G401 (cell line): ENCODE measurements around the gene TENM3. TPM values are rescaled to one million over a fixed set of nuclear protein-coding genes. Genes with fewer than 3 reads are reported as not detected.

Experiments used
- DNase-seq: peaks from one replicate; pipeline ENCODE4 v3.0.0-alpha.2; 2015; ENCODE audit warnings: low spot score
- in situ Hi-C: cut with HindIII; loops from 2 replicates; pipeline ENCODE4 v1.10.0; 2016; ENCODE audit warnings: low sequenced_read_pairs, mixed read lengths
- total RNA-seq: library from RNA; depleted of rRNA; stranded (reverse); fragments of >200 nt; shearing (Covaris generic); gene quantifications from 2 replicates; pipeline ENCODE4 v1.2.3, GENCODE V29; 2014

Gene TENM3
- total RNA-seq, 1 experiment from 2014 or later, result 0.03 TPM

DNA sequence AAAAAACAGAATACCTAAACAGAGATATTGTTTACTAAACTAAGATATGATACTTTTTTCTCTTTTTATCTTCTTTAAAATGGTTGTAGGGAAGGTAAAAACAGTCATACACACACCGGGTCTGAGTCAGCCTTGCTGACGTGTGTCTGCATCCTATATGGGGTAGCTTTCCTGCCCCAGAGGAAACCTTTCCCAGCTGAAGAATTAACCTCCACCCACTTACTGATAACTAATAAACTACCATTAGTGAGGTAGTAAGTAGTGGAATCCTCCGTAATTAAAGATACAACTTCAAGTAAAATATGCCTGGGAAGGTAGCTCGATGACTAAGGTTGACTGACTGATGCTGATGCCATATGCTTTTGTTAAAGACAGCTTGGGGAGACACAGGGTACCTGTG is 361.8 kb downstream of the TENM3 start:
- no peak for DNase-seq

DNA sequence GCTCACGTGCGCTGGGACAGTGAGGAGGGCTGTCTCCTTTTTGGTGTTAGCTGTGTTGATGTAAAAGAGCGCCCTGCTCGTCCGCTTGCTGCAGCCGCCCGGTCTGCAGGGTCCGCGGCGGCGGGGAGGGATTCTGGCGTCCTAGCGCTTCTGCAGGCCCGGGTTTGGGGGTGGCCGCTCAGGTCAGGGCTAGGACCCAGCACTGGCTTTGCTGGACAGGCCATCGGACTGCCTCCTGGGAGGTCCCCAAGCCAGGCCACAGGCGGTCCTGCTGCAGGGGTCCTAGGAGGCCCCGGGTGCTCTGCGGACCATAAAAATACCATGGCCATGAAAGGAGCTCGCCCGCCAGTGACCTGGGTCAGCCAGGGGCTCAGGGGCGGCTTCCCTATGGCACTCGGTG is 365.3 kb downstream of the TENM3 start:
- in situ Hi-C loops, result no loop called here
- DNase-seq, result no peak

More for the DNA sequence above, 361.8 kb downstream of the TENM3 start:
- in situ Hi-C loops, result no loop called here

DNA sequence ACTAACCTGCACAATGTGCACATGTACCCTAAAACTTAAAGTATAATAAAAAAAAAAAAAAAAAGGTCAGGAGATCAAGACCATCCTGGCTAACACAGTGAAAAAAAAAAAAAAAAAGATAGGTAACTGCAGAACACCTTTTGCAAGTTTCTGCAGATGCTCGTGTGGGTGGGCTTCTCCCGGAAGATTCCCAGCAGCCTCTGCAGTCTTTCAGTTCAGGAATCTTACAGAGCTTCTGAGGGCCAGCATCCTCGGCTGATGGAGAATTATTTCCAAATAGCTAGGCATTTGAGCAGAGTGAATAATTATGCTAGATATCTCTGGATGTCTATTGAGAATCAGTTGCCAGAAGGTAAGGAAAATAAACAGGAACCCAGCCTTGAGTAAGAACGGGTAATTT is 373.3 kb downstream of the TENM3 start:
- DNase-seq, result no peak
- in situ Hi-C loops, result no loop called here

DNA sequence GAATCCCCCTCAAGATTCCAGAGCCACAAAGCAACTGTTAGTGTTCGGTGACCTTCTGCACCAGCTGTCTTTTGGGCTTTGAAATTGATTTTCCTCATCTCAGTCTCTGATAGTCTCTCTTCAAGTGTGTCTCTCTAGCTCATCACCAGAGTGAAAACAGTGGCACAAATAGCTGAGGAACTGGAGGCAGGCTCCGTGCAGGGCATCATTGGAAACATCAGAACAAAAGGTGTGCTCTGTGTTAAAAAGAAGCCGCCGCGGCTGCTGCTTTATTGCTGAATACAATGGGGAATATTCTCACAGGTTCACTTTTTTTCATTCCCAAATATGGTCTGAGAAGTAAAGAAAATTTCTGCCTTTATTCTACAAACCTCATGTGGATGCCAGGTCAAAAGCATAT is 376.5 kb downstream of the TENM3 start:
- DNase-seq, result no peak
- in situ Hi-C loops, result no loop called here

DNA sequence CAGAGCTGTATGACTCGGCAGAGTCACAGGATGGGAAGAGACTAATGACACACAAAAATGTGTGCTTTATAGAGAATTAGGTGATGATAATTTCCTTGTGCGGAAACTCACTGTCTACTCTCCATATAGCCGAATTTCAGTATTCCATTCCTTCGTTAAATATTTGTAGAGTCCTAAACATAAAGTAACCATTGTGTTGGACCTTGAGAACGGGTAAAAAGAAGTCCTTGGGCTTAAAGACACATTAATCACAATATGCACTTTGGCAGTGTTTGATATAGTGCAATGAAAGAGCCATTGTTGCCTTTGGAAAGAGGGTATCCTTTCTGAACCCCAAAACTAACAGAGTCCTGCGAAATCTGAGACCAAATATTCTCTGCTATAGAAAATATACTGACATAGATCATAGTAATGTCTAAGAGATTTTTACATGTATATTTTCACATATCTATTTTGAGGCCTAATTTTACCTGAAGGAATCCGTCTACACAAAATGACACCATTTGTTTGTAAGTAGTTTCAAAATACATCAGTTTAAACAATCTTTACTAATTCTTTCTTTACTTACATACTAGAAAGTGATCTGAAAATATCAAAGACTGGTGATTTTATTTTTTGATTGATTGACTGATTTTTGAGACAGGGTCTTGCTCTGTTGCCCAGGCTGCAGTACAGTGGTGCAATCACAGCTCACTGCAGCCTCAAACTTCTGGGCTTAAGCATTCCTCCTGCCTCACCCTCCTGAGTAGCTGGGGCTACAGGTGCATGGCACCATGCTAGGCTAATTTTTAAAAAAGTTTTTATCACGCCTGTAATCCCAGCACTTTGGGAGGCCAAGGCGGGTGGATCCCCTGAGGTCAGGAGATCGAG is 377.1 kb downstream of the TENM3 start:
- in situ Hi-C loops, result no loop called here
- DNase-seq, result no peak

DNA sequence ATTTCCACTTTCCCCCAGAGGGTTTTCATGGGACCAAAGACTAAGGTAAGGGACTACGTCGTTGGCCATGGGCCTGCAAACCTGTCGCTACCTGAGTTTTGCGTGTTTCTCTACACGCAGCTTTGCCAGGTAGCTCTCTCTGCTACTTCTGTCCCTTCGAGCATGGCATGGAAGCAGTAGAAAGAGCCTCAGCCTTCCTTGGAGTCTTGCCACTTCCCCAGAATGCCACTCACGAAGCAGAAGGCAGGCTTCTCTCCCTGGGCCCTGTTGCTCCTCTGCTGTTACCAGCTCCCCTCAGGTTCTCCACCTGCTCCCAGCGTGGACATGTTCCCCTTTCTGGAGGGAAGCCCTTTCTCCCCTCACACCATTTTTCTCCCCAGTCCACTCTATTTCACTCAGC is 381.1 kb downstream of the TENM3 start:
- DNase-seq, result no peak
- in situ Hi-C loops, result no loop called here

DNA sequence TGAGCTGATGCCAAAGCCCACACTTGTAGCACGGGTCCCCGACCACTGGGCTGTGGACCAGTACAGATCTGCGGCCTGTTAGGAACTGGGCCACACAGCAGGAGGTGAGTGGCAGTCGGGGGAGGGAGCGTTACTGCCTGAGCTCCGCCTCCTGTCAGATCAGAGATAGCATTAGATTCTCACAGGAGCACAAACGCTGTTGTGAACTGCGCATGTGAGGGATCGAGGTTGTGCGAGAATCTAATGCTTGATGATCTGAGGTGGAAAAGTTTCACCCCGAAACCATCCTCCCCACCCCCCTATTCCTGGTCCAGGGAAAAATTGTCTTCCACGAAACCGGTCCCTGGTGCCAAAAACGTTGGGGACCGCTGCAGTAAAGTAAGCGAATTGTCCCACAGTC is 382.0 kb downstream of the TENM3 start:
- in situ Hi-C loops, result no loop called here
- DNase-seq, result no peak

DNA sequence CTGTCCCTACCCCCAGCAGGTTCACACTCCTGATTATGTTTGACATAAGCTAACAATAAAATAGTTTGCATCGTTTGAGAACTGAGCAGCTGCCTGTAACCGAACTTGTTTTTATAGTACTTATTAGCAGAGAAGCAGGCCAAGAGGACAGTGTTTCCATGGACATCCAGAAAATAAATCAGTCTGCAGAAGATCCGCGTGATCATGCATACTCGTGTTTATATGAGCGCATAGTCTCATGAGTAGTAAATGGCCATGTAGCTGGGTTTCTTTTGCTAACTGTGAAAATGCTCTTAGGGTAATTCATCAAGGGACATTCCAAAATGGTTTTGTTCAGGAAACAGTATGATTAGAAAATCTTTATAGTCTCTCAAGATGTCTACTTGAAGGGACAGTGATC is 384.8 kb downstream of the TENM3 start:
- in situ Hi-C loops, result no loop called here
- no peak for DNase-seq

DNA sequence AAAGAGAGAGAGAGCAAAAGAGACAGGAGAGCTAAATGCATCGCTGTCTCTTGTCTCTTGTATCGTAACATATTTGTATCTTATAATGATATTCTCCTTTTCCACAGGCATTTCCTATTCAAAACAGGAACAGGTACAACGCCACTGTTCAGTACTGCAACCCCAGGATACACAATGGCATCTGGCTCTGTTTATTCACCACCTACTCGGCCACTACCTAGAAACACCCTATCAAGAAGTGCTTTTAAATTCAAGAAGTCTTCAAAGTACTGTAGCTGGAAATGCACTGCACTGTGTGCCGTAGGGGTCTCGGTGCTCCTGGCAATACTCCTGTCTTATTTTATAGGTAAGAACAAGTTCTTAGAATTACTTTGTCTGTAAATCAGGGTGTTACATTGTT is 385.3 kb downstream of the TENM3 start:
- in situ Hi-C loops, result no loop called here
- no peak for DNase-seq

DNA sequence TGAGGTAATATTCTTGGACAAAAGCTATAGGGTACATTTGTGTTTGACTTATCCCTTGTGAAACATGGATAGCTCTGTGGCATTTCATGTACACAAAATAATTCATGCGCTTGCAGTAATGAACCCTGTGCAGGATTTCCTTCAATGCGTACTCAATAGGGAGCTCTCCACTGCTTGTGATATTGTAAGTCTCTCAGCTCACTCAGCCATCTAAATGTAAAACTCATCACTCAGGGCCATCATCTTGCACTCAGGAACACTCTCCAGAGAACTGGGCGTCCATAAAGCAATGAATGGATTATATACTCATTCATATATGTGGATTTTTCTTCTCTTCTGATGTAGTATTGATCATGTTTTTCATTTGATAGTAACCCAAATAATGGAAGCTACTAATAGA is 385.9 kb downstream of the TENM3 start:
- in situ Hi-C loops, result no loop called here
- DNase-seq, result no peak

DNA sequence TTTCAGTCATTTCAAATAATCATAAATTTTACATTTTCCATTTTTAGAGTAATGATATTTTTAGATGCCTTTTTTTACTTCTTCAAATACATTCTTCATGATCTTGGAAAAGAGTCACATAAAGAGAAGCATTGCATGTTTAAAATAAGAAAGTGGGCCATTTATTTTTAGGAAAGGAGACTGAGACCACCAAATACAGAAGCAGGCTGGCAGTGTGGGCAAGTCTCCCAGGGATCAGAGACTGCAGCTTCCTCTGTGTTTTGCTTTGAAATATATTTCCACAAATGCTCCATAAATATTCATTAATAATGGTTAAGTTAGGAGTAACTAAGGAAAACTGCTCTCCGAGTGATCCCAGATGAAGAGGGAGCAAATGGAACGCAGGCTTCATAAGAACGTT is 397.3 kb downstream of the TENM3 start:
- in situ Hi-C loops, result no loop called here
- no peak for DNase-seq

DNA sequence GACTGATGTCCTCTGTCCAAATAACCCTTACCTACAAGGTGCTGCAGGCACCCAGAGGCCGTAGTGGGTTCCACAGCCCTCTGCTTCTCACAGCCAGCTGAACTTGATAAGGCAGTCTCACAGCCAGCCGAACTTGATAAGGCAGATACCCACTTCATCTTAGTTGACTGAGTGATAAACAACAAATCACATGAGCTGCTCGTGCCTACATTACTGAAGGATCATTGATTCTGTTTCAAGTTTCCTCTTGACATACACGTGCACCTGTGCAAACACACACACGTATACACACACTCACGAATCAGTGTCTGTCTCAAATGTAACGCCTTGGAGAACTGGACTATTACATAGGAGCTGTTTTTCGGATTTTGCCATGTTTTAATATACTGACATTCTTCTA is 397.7 kb downstream of the TENM3 start:
- in situ Hi-C loops, result no loop called here
- DNase-seq, result no peak

DNA sequence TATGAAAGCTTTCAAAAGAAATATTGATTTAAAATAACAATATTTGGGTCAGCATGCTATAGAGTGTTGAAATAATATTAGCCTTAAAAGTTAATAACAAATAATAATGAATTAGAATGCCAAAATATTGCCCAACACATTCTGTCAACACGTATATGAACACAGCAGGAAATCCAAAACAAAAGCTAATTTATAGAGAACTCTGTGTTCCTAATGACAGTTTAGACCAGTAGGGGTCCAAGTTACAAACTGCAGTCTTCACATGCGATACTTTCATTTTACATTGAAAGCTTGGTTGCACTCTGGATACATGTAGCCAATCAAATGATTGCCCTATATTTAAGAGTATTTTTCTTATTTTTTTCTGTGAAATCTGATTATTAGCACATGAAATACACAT is 399.6 kb downstream of the TENM3 start:
- no peak for DNase-seq
- in situ Hi-C loops, result no loop called here

DNA sequence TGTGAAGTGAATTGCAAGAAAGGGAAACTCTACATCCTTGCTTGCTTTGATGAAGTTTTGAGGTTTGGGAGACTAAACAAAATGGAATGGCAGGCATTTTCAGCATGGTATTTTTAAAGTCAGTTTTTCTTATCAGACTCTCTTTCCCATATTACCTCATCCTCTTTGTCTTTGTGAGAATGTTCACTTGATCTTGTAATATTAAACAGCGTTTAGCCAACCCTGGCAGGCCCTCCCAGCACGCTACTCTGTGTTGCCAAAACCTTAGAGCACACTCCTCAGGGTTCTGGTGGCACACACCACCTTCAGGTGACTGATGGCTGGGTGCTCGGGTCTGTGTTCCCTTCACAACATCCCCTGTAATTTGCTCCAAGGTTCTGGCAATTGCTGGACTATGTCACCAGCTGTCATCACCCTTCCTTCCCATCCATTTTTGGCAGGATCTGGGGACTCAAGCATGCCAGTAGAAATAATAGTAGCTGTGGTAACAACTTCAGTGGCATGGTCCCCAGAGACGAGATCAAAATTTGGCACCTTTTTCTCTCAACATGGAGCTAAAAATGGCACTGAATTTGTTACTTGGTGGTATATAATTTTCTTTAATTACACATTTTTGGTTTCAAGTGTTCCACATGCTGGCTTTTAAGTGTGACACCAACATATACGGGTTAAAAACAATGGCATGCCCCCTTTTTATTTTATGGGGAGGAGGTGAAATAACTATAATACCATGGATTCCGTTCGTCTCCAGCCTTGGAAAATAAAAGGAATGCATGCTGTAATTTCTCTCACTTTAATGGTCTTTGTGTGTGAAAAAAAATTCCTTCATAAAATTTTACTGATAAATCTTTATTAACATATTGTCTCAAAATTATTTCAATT is 400.8 kb downstream of the TENM3 start:
- DNase-seq, result peak; percentile 49
- in situ Hi-C loops, result no loop called here

DNA sequence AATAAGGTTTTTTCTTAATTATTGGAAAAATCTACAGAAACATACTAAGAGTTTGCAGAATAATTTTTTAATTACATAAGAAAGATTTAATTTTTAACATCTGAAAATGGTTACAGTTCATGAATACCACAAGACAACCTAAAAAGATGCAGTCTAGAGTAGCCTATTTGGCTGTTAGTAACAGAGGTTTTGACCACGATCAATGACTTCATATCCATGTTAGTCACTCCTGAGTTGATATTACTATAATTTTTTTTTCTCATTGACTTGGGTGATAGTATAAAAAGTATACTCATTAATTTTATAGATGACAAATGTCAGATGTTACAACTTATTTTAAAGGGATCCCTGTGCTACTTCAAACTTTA is 401.5 kb downstream of the TENM3 start:
- in situ Hi-C loops, result no loop called here
- DNase-seq, result no peak

DNA sequence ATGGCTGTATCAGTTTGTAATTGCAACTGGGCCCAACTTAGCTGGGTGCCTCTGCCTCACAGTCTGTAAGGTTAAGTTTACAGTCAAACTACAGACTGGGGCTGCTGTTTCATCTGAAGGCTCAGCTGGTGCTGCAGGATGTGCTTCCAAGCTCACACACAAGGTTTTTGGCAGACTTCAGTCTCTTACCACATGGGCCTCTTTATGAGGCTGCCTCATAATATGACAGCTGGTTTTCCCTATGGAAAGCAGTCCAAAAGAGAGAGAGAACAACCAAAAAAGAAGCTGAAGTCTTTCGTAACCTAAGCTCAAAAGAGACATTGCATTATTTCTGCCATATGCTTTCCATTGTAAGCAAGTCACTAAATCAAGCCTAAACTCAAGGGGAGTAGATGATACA is 402.3 kb downstream of the TENM3 start:
- DNase-seq, result no peak
- in situ Hi-C loops, result no loop called here

DNA sequence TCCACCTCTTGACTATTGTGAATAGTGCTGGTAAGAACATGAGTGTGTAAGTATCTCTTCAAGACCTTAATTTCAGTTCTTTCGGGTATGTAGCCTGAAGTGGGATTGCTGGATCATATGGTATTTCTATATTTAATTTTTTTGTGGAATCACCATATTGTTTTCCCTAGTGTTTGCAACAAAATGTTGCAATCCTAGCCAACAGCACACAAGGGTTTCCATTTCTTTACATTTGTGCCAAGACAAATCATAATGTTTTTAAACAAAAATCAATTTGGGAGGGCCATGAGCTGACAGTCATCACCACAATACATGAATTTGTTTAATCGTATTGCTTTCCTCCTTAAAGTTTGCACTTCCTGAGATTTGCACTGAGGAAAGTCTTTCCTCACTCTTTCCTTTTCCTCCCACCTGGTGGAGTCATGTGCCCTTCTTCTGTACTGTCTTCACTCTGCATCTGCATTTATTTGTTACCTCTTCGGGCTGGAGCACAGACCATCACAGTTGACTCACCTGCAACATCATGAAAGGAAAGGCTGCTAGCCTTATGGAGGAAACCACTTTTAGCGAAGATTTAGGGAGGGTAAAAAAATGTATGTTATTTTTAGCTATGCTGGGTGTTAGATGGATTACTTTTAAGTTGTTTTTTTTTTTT is 404.6 kb downstream of the TENM3 start:
- no peak for DNase-seq
- in situ Hi-C loops, result no loop called here

DNA sequence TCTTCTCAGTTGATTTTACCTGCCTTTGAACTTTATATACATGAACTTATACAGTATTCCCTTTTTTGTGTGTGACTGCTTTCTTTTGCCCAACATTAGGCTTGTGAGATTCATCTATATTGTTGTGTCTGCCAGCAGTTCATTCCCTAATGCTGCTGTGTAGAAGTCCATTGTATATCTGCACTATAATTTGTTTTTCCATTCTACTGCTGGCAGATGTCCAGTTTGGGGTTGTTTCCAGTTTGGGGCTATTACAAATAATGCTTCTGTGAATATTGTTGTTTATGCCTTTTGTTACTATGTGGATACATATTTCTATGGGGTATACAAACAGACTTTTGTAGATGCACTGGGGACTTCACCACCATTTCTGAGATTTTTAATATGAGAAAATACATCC is 405.6 kb downstream of the TENM3 start:
- in situ Hi-C loops, result no loop called here
- DNase-seq, result no peak

DNA sequence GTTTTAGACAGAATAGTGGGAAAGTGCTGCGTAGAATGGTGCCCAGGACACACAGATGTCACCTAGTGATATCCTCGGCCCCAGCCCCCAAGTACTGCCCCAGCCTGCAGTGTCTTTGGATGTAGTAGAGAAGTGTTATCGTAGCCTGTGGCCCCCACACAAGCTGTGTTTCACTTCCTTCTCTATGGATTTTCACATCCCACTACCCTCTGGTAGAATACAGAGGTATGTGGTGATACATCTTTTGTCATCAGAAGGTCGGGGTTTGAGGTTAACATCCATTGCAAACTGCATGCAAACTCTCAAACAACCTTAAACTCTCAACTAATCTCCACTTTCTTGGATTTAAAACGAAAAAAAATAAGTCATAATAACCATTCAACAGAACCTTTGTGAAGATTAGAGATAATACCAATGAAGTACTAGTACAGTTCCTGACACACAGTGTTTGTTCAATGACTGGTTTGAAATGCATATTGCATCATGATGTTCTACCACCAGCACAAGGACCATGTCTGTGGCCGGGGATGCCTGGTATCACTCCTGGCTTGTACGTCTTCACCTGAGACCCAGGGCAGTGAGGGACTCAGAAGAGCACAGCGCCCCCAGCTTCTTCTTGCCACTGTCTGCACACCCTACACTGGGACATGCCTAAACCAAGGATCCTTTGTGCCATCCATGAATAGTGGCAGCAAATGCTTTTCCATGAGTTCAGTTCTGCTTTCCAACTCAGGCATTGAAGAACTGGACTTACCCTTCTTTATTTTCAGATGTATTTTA is 406.7 kb downstream of the TENM3 start:
- DNase-seq, result no peak
- in situ Hi-C loops, result no loop called here
